GM12875 (cell line): ENCODE results near the gene ERC2.
"Not testable (repeated sequence)": the region's sequence is repeated elsewhere in the genome, so short reads cannot be mapped to it uniquely, and the experiment has no call there.

Experiments used
- H3K4me3 ChIP-seq: one replicate; pipeline ENCODE4 v1.5.1; 2011; ENCODE audit warnings: low read depth, low read length, control low read depth
- TF ChIP-seq, protein P1 (sequence below): IDR thresholded peaks from 2 replicates; pipeline ENCODE4 v1.5.1; 2011; ENCODE audit warnings: low read depth, mild to moderate bottlenecking, control low read depth, inconsistent platforms, low read length, moderate library complexity, borderline replicate concordance; ENCODE audit not compliant: insufficient read depth

Gene ERC2

DNA sequence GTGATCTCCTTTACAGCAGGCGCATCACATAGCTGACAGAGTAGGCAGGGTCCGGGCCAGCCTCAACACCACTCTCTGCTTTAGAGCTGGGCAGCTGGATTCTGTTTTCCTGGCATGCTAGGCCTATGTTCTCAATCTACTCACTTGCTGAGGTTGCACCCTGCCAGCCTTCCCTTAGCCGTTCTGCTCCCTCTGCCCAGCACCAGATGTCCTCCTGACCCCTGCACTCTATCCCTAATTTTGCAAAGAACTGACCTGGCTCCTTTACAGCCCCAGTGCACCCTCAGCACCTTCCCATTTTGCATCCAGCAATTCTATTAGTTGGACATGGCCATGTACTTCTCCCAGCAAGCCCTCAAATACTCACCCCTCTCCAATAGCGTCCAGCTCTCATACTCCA, 609.5 kb downstream of the ERC2 start:
- H3K4me3 ChIP-seq: no peak overlapping the region
- TF ChIP-seq, protein P1, sequence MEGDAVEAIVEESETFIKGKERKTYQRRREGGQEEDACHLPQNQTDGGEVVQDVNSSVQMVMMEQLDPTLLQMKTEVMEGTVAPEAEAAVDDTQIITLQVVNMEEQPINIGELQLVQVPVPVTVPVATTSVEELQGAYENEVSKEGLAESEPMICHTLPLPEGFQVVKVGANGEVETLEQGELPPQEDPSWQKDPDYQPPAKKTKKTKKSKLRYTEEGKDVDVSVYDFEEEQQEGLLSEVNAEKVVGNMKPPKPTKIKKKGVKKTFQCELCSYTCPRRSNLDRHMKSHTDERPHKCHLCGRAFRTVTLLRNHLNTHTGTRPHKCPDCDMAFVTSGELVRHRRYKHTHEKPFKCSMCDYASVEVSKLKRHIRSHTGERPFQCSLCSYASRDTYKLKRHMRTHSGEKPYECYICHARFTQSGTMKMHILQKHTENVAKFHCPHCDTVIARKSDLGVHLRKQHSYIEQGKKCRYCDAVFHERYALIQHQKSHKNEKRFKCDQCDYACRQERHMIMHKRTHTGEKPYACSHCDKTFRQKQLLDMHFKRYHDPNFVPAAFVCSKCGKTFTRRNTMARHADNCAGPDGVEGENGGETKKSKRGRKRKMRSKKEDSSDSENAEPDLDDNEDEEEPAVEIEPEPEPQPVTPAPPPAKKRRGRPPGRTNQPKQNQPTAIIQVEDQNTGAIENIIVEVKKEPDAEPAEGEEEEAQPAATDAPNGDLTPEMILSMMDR: no peak

DNA sequence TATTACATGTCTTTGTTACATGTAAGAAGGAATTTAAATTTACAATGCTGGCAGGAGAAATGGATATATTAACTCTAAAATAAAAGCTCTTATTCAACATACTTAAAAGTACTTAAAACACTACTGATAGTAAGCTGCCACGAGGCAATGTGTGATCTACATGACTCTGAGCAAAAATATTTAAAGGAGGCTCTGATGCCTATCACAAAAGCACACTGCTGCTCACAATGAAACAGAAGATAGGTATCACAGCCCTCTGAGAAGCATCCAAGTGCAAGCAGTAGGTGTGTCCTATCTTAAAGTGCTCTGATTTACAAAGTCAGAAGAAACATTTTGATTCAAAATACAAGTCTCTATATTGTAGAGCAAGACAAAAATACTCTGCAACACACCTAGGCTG, 610.0 kb downstream of the ERC2 start:
- TF ChIP-seq, protein P1: no peak

DNA sequence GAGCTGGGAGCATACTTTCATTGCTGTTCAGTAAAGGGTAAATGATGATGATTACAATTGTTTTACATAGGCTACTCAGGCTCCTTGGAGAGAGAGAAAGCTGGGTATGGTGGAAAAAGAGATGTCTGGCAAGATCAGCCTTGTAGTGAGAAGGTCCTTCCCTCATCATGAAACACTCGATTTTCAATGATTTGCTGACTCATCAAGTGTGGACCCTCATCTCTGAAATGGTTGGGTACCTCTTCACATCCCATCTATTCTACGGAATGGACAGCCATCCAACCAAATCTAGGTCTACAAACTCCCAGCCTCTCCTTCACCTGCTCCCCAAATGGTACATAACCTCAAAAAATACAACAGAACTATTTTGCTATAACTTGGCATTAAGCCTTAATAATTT, 610.6 kb downstream of the ERC2 start:
- no peak overlapping the region for H3K4me3 ChIP-seq
- TF ChIP-seq, protein P1: no peak

More for the DNA sequence above, 610.0 kb downstream of the ERC2 start:
- no peak overlapping the region for H3K4me3 ChIP-seq

DNA sequence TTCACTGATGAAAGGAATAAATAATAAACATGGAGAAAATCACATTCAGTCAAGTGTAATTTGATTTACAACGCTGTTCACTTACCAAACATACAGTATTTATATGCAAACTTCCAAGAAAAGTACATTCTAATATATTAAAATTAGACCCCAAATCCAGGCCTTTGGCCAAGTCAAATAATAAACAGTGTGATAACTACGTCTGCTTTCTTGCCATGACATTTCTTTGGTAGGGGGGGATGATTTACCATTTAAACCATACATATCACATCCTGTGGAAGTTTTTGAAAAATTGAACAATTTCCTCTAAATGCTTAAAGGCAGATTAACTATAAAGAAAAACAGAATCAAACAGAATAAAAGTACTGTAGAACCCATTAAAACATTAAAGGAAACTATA, 613.0 kb downstream of the ERC2 start:
- TF ChIP-seq, protein P1: no peak
- H3K4me3 ChIP-seq: no peak overlapping the region

DNA sequence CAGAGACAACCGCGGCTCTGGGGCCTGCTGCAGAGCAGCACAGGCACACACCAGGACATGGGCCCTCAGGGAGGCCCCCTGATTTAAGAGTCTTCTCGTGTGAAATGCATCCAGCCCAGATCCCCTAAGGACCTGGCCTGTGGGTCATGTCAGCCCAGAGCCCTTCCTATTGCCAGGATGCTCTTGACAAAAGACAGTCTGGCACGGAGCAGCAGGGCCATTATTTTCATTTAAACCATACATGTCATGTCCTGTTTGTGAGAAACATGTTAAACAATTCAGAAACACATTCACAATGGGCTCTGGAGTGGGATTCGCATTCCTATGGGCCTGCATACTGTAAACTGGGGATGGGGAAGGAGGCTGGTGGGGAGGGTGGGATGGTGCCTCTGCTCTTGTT, 613.8 kb downstream of the ERC2 start:
- no peak overlapping the region for H3K4me3 ChIP-seq
- TF ChIP-seq, protein P1: no peak

DNA sequence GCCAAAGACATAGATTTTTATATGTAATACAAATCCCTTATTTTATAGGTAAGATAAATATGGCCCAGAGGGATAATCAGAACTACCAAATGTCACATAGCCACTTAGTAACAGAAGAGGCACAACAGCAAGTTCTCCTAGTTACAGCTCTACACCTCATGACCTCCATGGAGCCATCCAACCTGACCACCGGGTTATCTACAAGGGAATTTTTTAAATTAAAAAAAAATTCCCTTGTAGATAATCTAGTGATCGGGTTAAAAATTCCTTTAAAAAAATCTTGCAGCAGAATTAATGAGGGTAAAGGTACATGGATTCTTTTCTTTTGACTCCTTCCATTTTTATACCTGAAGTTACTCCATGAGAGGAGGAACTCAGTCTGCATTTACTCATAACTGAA, 615.9 kb downstream of the ERC2 start:
- no peak overlapping the region for H3K4me3 ChIP-seq
- TF ChIP-seq, protein P1: no peak

DNA sequence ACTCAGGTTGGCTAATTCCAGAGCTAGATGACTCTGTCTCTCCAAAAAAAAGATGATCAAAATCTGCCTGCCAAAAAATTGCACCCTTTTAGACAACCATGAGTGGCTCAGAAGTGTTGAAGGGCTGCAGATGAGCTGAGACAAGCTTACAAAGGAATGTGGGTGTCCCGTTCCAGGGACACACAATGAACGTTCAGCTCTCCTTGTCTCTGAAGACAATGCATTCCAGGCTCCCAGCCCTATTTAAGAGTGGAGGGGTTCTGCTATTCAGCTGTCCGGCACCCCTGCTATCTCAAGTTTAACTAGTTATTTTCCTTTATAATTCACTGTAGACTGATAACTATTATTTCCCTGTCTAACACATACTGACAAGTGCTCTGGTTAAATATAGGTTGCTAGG, 626.1 kb downstream of the ERC2 start:
- no peak overlapping the region for H3K4me3 ChIP-seq
- TF ChIP-seq, protein P1: no peak

DNA sequence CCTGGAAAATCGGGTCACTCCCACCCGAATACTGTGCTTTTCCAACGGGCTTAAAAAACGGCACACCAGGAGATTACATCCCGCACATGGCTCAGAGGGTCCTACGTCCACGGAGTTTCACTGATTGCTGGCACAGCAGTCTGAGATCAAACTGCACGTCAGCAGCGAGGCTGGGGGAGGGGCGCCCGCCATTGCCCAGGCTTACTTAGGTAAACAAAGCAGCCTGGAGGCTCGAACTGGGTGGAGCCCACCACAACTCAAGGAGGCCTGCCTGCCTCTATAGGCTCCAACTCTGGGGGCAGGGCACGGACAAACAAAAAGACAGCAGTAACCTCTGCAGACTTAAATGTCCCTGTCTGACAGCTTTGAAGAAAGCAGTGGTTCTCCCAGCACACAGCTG, 636.4 kb downstream of the ERC2 start:
- H3K4me3 ChIP-seq: not testable (repeated sequence)
